AG10803 (cell line): ENCODE measurements around the gene RNF38.

Source experiments
- DNase-seq: peaks from one replicate; pipeline ENCODE4 v3.0.0; 2010; ENCODE audit warnings: low read depth
- H3K4me3 ChIP-seq: 2 replicates; pipeline ENCODE4 v1.5.1; 2011; ENCODE audit warnings: mild to moderate bottlenecking, low read length, control low read depth
- TF ChIP-seq, protein P1 (sequence below): conservative IDR thresholded peaks from 2 replicates; pipeline ENCODE4 v1.5.1; 2011; ENCODE audit warnings: mild to moderate bottlenecking, low read length, control low read depth, inconsistent platforms

The RNF38 gene

GRCh38 chr9:36441966-36442365, 41.9 kb upstream of the RNF38 start:
- TF ChIP-seq, protein P1, sequence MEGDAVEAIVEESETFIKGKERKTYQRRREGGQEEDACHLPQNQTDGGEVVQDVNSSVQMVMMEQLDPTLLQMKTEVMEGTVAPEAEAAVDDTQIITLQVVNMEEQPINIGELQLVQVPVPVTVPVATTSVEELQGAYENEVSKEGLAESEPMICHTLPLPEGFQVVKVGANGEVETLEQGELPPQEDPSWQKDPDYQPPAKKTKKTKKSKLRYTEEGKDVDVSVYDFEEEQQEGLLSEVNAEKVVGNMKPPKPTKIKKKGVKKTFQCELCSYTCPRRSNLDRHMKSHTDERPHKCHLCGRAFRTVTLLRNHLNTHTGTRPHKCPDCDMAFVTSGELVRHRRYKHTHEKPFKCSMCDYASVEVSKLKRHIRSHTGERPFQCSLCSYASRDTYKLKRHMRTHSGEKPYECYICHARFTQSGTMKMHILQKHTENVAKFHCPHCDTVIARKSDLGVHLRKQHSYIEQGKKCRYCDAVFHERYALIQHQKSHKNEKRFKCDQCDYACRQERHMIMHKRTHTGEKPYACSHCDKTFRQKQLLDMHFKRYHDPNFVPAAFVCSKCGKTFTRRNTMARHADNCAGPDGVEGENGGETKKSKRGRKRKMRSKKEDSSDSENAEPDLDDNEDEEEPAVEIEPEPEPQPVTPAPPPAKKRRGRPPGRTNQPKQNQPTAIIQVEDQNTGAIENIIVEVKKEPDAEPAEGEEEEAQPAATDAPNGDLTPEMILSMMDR: no peak
- no peak overlapping the region for H3K4me3 ChIP-seq
- no peak for DNase-seq

GRCh38 chr9:36438536-36439236, 38.6 kb upstream of the RNF38 start:
- no peak for DNase-seq
- no peak overlapping the region for H3K4me3 ChIP-seq
- TF ChIP-seq, protein P1: no peak

- TF ChIP-seq, protein P1: no peak
- DNase-seq: no peak
- H3K4me3 ChIP-seq: no peak overlapping the region
These were observed 37.7 kb upstream of the RNF38 start for GRCh38 chr9:36437790-36438189.

GRCh38 chr9:36436909-36437308, 36.8 kb upstream of the RNF38 start:
- no peak overlapping the region for H3K4me3 ChIP-seq
- TF ChIP-seq, protein P1: no peak
- peak; percentile 11 for DNase-seq

DNA sequence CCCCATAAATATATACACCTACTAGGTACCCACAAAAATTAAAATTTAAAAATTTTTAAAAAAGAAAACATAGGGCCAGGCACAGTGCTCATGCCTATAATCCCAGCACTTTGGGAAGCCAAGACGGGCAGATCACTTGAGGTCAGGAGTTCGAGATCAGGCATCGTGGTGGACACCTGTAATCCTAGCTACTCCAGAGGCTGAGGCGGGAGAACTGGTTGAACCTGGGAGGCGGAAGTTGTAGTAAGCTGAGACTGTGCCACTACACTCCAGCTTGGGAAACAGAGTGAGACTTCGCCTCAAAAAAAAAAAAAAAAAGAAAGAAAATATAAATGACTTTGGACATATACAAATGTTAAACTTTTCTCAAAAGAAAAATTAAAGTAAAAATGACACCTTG, 33.3 kb upstream of the RNF38 start:
- no peak for DNase-seq
- no peak overlapping the region for H3K4me3 ChIP-seq
- TF ChIP-seq, protein P1: no peak

- DNase-seq: no peak
- TF ChIP-seq, protein P1: no peak
- no peak overlapping the region for H3K4me3 ChIP-seq
These were observed 31.0 kb upstream of the RNF38 start for GRCh38 chr9:36431078-36431477.

GRCh38 chr9:36426945-36427344, 26.9 kb upstream of the RNF38 start:
- DNase-seq: no peak
- H3K4me3 ChIP-seq: no peak overlapping the region
- TF ChIP-seq, protein P1: no peak
